Gastroesophageal sphincter (tissue), 4 donors: Measurements from ENCODE around the gene BCAR3. TPM values are rescaled to one million over a fixed set of nuclear protein-coding genes. Genes with fewer than 3 reads are reported as not detected.

ENCODE experiments used
- ATAC-seq: fragments of 150-250 bp; one replicate; pipeline ENCODE4 v1.9.1; 2016; ENCODE audit warnings: mild to moderate bottlenecking, moderate library complexity
- H3K27ac ChIP-seq, 4 donors: fragments of 200-600 bp; sonication (generic) in 3 of 4; 1 replicate in 3 of 4; 2 replicates in 1 of 4; pipeline ENCODE4 v1.5.1; 2016 to 2019
- H3K27me3 ChIP-seq: fragments of 200-600 bp; sonication (generic); one replicate; pipeline ENCODE4 v1.5.1; 2019
- H3K36me3 ChIP-seq, 2 donors: fragments of 200-600 bp; sonication (generic); one replicate each; pipeline ENCODE4 v1.5.1; 2019; ENCODE audit warnings: control low read depth in 1 of 2
- H3K4me1 ChIP-seq, 3 donors: fragments of 200-600 bp; sonication (generic); 1 replicate in 2 of 3; 2 replicates in 1 of 3; pipeline ENCODE4 v1.5.1; 2016 to 2019; ENCODE audit warnings: control low read depth in 2 of 3
- H3K4me3 ChIP-seq, 2 donors: fragments of 200-600 bp; sonication (generic); one replicate each; pipeline ENCODE4 v1.5.1; 2019; ENCODE audit warnings: mild to moderate bottlenecking in 1 of 2, moderate library complexity in 1 of 2
- H3K9me3 ChIP-seq, 3 donors: fragments of 200-600 bp; sonication (generic); one replicate each; pipeline ENCODE4 v1.5.1; 2017 to 2019; ENCODE audit warnings: control low read depth in 2 of 3
- EP300 ChIP-seq: sonication (generic); formaldehyde crosslinking; IDR thresholded peaks from one replicate; pipeline ENCODE4 v1.6.1; 2017; ENCODE audit warnings: antibody characterized with exemption, mild to moderate bottlenecking
- POLR2A ChIP-seq, 2 donors: fragments of 450-650 bp; IDR thresholded peaks; one replicate each; pipeline ENCODE4 v1.6.1; 2017; ENCODE audit warnings: antibody characterized with exemption in 2 of 2, mild to moderate bottlenecking in 2 of 2, moderate library complexity in 1 of 2
- POLR2AphosphoS5 ChIP-seq: sonication (generic); formaldehyde crosslinking; IDR thresholded peaks from one replicate; pipeline ENCODE4 v1.6.1; 2017; ENCODE audit warnings: antibody characterized with exemption
- WGBS, 2 donors: methylation state at CpG; one replicate each; pipeline ENCODE4 v1.1.5; 2018; ENCODE audit warnings: low coverage in 1 of 2; 5-methylcytosine and 5-hydroxymethylcytosine counted together
- total RNA-seq, 4 donors: library from RNA; depleted of rRNA; stranded (reverse); fragments of >200 nt; gene quantifications; one replicate each; pipeline ENCODE4 v1.1.0, GENCODE V29; 2016
- TF ChIP-seq, protein P1 (sequence below), 4 experiments: fragments of 200-600 bp in 2 of 4; fragments of 450-650 bp in 2 of 4; sonication (generic) in 1 of 4; IDR thresholded peaks; one replicate each; pipeline ENCODE4 v1.5.1; 2017 to 2019; ENCODE audit warnings: antibody characterized with exemption in 4 of 4, mild to moderate bottlenecking in 2 of 4, moderate library complexity in 2 of 4

BCAR3 gene
- total RNA-seq, 4 donors from 2014 or later = 33.9 to 40.2 (median 38.3) TPM

DNA sequence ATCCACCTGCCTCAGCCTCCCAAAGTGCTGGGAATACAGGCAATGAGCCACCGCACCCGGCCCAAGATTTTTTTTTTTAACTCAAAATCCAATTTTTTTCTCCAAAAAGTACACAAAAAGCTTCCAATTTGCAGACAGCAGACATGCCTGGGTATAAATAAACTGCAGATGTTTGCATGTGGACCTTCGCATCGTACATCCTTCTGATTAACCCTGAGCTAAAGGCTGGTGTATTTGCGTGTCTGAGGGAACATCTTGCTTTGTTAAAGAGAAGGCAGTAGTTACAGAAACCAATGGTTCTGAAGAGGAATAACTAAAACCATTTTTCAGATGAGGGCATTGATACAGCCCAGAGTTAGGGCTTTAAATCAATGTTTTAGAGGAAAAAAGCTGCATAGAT lies 12.7 kb downstream of the BCAR3 start:
- TF ChIP-seq, protein P1, sequence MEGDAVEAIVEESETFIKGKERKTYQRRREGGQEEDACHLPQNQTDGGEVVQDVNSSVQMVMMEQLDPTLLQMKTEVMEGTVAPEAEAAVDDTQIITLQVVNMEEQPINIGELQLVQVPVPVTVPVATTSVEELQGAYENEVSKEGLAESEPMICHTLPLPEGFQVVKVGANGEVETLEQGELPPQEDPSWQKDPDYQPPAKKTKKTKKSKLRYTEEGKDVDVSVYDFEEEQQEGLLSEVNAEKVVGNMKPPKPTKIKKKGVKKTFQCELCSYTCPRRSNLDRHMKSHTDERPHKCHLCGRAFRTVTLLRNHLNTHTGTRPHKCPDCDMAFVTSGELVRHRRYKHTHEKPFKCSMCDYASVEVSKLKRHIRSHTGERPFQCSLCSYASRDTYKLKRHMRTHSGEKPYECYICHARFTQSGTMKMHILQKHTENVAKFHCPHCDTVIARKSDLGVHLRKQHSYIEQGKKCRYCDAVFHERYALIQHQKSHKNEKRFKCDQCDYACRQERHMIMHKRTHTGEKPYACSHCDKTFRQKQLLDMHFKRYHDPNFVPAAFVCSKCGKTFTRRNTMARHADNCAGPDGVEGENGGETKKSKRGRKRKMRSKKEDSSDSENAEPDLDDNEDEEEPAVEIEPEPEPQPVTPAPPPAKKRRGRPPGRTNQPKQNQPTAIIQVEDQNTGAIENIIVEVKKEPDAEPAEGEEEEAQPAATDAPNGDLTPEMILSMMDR (IDR thresholded peaks at IDR 0.05) = no peak
- TF ChIP-seq POLR2AphosphoS5 (no peak), EP300 (no peak), POLR2A (IDR thresholded peaks at IDR 0.05) (no peak)
- Histone ChIP-seq H3K4me3 (no peak overlapping the region), H3K36me3 (peaks cover 0 to 19% of the 10 kb centered on the region in 2 donors), H3K27me3 (no peaks in the 10 kb centered on the region), H3K4me1 (peaks cover 20 to 93% (median 34%) of the 10 kb centered on the region in 3 donors), H3K27ac (no peak overlapping the region), H3K9me3 (no peaks in the 10 kb centered on the region)
- 79 to 80% methylated on average over 4 to 5 of the region's 5 CpGs for WGBS, 2 donors
- ATAC-seq = no peak

- peaks cover 0 to 15% of the 10 kb centered on the region in 2 donors for H3K36me3 ChIP-seq
- WGBS, 2 donors = 96 to 100% methylated on average over 4 to 5 of the region's 5 CpGs
- H3K4me3 ChIP-seq = no peak overlapping the region
- no peaks in the 10 kb centered on the region for H3K27me3 ChIP-seq
- no peaks in the 10 kb centered on the region for H3K9me3 ChIP-seq
- ATAC-seq = no peak
- H3K4me1 ChIP-seq = peaks cover 16 to 93% (median 31%) of the 10 kb centered on the region in 3 donors
- TF ChIP-seq EP300 = no peak
- no peak for TF ChIP-seq POLR2A (IDR thresholded peaks at IDR 0.05)
- no peak overlapping the region for H3K27ac ChIP-seq
Observed at GRCh38 chr1:93668121-93668520, 13.5 kb downstream of the BCAR3 start.

DNA sequence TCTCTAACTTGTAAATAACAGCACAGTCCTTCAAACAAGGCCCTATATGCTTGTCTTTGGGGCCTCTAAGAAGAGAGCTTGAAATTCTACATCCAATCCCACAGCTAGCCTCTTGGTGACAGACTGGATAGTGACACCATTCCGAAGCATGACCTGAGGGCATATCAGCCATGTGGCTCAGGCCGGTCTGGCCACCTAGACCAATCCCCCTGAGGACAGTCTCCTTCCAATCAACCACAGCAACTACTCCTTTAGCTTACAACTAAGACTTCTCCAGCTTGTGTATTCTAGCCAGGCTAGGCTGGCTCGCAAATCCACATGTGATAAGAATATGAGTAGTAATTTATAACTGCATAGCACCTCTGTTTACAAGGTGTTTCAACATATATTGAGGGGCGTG lies 14.0 kb downstream of the BCAR3 start:
- TF ChIP-seq POLR2A (IDR thresholded peaks at IDR 0.05) = no peak
- TF ChIP-seq EP300 = no peak
- TF ChIP-seq POLR2AphosphoS5 = no peak
- TF ChIP-seq, protein P1 (IDR thresholded peaks at IDR 0.05) = no peak
- H3K27ac ChIP-seq = no peak overlapping the region
- no peak overlapping the region for H3K4me3 ChIP-seq
- H3K9me3 ChIP-seq = no peaks in the 10 kb centered on the region
- WGBS, 2 donors = 75 to 90% methylated on average over 2 to 4 of the region's 4 CpGs
- H3K4me1 ChIP-seq = peaks cover 16 to 93% (median 27%) of the 10 kb centered on the region in 3 donors
- H3K36me3 ChIP-seq = peaks cover 0 to 15% of the 10 kb centered on the region in 2 donors
- no peak for ATAC-seq
- H3K27me3 ChIP-seq = no peaks in the 10 kb centered on the region

GRCh38 chr1:93666613-93667384 lies 14.8 kb downstream of the BCAR3 start:
- no peak overlapping the region for H3K4me3 ChIP-seq
- H3K9me3 ChIP-seq = no peaks in the 10 kb centered on the region
- no peaks in the 10 kb centered on the region for H3K27me3 ChIP-seq
- no peak for ATAC-seq
- H3K27ac ChIP-seq = no peak overlapping the region
- peaks cover 11 to 93% (median 22%) of the 10 kb centered on the region in 3 donors for H3K4me1 ChIP-seq
- H3K36me3 ChIP-seq = peaks cover 0 to 15% of the 10 kb centered on the region in 2 donors
- no peak for TF ChIP-seq POLR2AphosphoS5
- TF ChIP-seq POLR2A (IDR thresholded peaks at IDR 0.05) = no peak
- TF ChIP-seq EP300 = no peak
- TF ChIP-seq, protein P1 (IDR thresholded peaks at IDR 0.05) = no peak
- 73 to 86% methylated on average over 4 to 13 of the region's 14 CpGs for whole genome bisulfite sequencing, 2 donors

- Histone ChIP-seq H3K27me3 (no peaks in the 10 kb centered on the region), H3K36me3 (peaks cover 0 to 15% of the 10 kb centered on the region in 2 donors), H3K27ac (peak overlapping the region in 3 of 4 donors; percentile 34 to 75 (median 70)), H3K4me3 (no peak overlapping the region), H3K9me3 (no peaks in the 10 kb centered on the region), H3K4me1 (peaks cover 8 to 91% (median 17%) of the 10 kb centered on the region in 3 donors)
- no peak for ATAC-seq
- 43 to 86% methylated on average over 1 to 2 of the region's 3 CpGs for WGBS, 2 donors
- TF ChIP-seq, protein P1 (IDR thresholded peaks at IDR 0.05) = no peak
- no peak for TF ChIP-seq EP300
- TF ChIP-seq POLR2A (IDR thresholded peaks at IDR 0.05) = no peak
- TF ChIP-seq POLR2AphosphoS5 = no peak
Observed at GRCh38 chr1:93665015-93665414, 16.6 kb downstream of the BCAR3 start.
